ENCODE data around the gene ARL14. TPM values are rescaled to one million over a fixed set of nuclear protein-coding genes. Genes with fewer than 3 reads are reported as not detected.

Gene ARL14
- total RNA-seq, 2 donors from 2014 or later: 2.3 to 8.8 TPM

GRCh38 chr3:160648701-160649100 is 28.3 kb upstream of the ARL14 start:
- no peak for ATAC-seq
- DNase-seq: no peak
- Histone ChIP-seq H3K27ac (no peak overlapping the region), H3K36me3 (replicated peaks in 1 of 2; ENCODE audit: insufficient read depth in 1 of 2, low read depth in 2 of 2) (no peaks in the 10 kb centered on the region), H3K4me3 (no peak overlapping the region), H3K4me1 (no peaks in the 10 kb centered on the region), H3K27me3 (no peaks in the 10 kb centered on the region), H3K9me3 (no peaks in the 10 kb centered on the region)
- TF ChIP-seq POLR2A (IDR thresholded peaks at IDR 0.05): no peak
- TF ChIP-seq, protein P1, sequence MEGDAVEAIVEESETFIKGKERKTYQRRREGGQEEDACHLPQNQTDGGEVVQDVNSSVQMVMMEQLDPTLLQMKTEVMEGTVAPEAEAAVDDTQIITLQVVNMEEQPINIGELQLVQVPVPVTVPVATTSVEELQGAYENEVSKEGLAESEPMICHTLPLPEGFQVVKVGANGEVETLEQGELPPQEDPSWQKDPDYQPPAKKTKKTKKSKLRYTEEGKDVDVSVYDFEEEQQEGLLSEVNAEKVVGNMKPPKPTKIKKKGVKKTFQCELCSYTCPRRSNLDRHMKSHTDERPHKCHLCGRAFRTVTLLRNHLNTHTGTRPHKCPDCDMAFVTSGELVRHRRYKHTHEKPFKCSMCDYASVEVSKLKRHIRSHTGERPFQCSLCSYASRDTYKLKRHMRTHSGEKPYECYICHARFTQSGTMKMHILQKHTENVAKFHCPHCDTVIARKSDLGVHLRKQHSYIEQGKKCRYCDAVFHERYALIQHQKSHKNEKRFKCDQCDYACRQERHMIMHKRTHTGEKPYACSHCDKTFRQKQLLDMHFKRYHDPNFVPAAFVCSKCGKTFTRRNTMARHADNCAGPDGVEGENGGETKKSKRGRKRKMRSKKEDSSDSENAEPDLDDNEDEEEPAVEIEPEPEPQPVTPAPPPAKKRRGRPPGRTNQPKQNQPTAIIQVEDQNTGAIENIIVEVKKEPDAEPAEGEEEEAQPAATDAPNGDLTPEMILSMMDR (IDR thresholded peaks at IDR 0.05): no peak
- intact Hi-C loops (cut with DNase I): no loop called here

GRCh38 chr3:160649596-160649995 is 27.4 kb upstream of the ARL14 start:
- no peak overlapping the region for H3K27ac ChIP-seq
- no peaks in the 10 kb centered on the region for H3K27me3 ChIP-seq
- WGBS, 2 donors: 88 to 89% methylated on average over 3 of the region's 3 CpGs
- intact Hi-C loops (cut with DNase I): no loop called here
- H3K4me3 ChIP-seq: no peak overlapping the region
- H3K4me1 ChIP-seq: no peaks in the 10 kb centered on the region
- DNase-seq: no peak
- no peak for ATAC-seq
- TF ChIP-seq, protein P1 (IDR thresholded peaks at IDR 0.05): no peak
- TF ChIP-seq POLR2A (IDR thresholded peaks at IDR 0.05): no peak
- no peaks in the 10 kb centered on the region for H3K9me3 ChIP-seq
- no peaks in the 10 kb centered on the region for H3K36me3 ChIP-seq (replicated peaks in 1 of 2; ENCODE audit: insufficient read depth in 1 of 2, low read depth in 2 of 2)

GRCh38 chr3:160653512-160653911 is 23.4 kb upstream of the ARL14 start:
- Histone ChIP-seq H3K4me3 (no peak overlapping the region), H3K36me3 (replicated peaks in 1 of 2; ENCODE audit: insufficient read depth in 1 of 2, low read depth in 2 of 2) (no peaks in the 10 kb centered on the region), H3K27me3 (no peaks in the 10 kb centered on the region), H3K4me1 (no peaks in the 10 kb centered on the region), H3K9me3 (no peaks in the 10 kb centered on the region), H3K27ac (no peak overlapping the region)
- no peak for TF ChIP-seq POLR2A (IDR thresholded peaks at IDR 0.05)
- TF ChIP-seq, protein P1 (IDR thresholded peaks at IDR 0.05): peak in 1 of 7 experiments; percentile 22
- intact Hi-C loops (cut with DNase I): no loop called here
- DNase-seq (no peak), ATAC-seq (no peak)

GRCh38 chr3:160660902-160661301 is 16.1 kb upstream of the ARL14 start:
- ATAC-seq: no peak
- H3K36me3 ChIP-seq (replicated peaks in 1 of 2; ENCODE audit: insufficient read depth in 1 of 2, low read depth in 2 of 2): no peaks in the 10 kb centered on the region
- 76 to 82% methylated on average over 5 of the region's 5 CpGs for WGBS, 2 donors

GRCh38 chr3:160661660-160662059 is 15.3 kb upstream of the ARL14 start:
- no peaks in the 10 kb centered on the region for H3K27me3 ChIP-seq
- H3K4me3 ChIP-seq: no peak overlapping the region
- DNase-seq (no peak), ATAC-seq (no peak)
- intact Hi-C loops (cut with DNase I): no loop called here
- no peak overlapping the region for H3K27ac ChIP-seq
- WGBS, 2 donors: 63 to 64% methylated on average over 1 of the region's 1 CpG
- TF ChIP-seq, protein P1 (IDR thresholded peaks at IDR 0.05): no peak
- TF ChIP-seq POLR2A (IDR thresholded peaks at IDR 0.05): no peak
- H3K4me1 ChIP-seq: no peaks in the 10 kb centered on the region
- H3K9me3 ChIP-seq: no peaks in the 10 kb centered on the region
- no peaks in the 10 kb centered on the region for H3K36me3 ChIP-seq (replicated peaks in 1 of 2; ENCODE audit: insufficient read depth in 1 of 2, low read depth in 2 of 2)

More at GRCh38 chr3:160660902-160661301, 16.1 kb upstream of the ARL14 start:
- Histone ChIP-seq H3K9me3 (no peaks in the 10 kb centered on the region), H3K27ac (no peak overlapping the region), H3K4me1 (no peaks in the 10 kb centered on the region), H3K27me3 (no peaks in the 10 kb centered on the region), H3K4me3 (no peak overlapping the region)
- intact Hi-C loops (cut with DNase I): no loop called here
- TF ChIP-seq POLR2A (IDR thresholded peaks at IDR 0.05): no peak
- TF ChIP-seq, protein P1 (IDR thresholded peaks at IDR 0.05): no peak
- no peak for DNase-seq

All from body of pancreas (tissue), 4 donors.